GM18508 (cell line): Measurements from ENCODE around the gene HCFC1.

Source experiments
- ATAC-seq: cut with Tn5 transposase; IDR thresholded peaks from one replicate; pipeline ENCODE4 v1.9.1; 2021; ENCODE audit warnings: moderate number of reproducible peaks; ENCODE audit not compliant: insufficient read depth, unreplicated experiment

HCFC1 gene

DNA sequence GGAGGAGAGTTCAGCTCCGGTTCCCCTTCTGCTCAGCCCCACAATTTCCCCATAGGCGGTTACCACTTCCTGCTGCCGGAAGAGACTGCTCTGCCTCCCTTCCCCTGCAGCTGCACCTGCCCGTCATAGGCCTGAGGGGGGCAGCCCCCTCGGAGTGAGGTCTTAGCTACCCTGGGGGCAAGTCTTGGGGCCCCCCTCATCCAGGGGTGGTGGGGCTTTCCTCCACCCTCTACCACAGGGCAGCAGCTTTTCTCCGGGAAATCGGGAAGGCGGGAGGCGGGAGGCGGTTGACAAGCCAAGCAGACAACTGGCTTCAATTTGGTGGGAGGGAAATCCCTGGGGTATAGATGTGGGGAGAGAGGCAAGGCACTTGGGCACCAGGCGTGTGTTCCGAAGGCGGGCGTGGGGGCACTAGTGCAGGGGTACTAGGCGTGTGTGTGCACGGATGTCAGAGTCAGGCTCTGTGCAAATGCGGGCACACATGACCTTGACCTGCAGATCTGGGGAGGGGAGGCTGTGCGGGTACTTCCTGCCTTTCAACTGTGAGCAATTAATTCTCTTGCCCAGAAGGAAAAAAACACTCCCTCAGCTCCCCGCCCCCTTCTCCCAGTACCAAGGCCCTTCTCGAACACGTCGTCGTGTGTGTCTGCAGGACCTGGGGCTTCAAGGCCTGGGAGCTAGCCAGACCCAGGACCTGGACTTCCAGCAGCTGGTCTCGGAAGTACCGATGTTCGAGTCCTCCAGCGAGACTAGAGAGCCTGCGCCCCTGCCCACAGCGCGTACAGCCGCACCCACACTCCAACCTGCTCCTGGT lies 44.6 kb downstream of the HCFC1 start:
- peak; percentile 33 for ATAC-seq

DNA sequence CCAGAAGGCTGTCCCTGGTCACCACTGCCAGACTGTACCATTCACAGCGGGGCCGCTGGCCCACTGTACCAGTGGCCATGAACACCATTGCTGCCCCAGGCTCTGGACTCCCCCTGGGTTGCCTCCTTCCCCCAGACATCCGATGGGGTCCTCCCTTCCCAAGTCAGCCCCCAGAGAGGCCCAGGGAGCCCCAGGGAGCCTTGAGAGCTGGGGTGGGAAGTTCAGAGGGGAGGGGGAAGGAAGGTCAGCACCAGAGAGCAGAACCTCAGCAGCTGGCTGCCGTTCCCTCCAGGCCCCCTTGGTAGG lies 45.1 kb downstream of the HCFC1 start:
- ATAC-seq, result no peak

- ATAC-seq, result no peak
Observed at GRCh38 chrX:153925739-153926551, 45.7 kb downstream of the HCFC1 start, which contains the start of gene ARHGAP4. Gene ARHGAP4, minus strand, starts transcription at chrX:153926264. Its CDS starts 62 bp downstream, at chrX:153926202.

DNA sequence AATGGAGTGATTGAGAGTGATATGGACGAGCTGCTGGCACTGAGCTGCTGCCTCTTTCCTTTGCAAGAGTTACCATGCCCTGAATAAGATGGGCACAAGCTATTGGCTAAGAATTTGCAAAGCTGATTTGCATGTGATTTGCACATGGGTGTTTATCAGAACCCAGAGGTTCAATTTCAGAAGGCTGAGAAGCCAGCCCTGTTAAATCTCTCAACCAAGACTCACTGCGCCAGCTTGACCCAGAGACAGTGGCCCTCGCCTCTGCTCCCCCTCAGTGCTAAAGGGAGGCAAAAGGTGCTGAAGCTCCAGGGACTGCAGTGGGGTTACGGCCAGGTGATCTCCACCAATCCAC lies 46.3 kb downstream of the HCFC1 start:
- no peak for ATAC-seq

DNA sequence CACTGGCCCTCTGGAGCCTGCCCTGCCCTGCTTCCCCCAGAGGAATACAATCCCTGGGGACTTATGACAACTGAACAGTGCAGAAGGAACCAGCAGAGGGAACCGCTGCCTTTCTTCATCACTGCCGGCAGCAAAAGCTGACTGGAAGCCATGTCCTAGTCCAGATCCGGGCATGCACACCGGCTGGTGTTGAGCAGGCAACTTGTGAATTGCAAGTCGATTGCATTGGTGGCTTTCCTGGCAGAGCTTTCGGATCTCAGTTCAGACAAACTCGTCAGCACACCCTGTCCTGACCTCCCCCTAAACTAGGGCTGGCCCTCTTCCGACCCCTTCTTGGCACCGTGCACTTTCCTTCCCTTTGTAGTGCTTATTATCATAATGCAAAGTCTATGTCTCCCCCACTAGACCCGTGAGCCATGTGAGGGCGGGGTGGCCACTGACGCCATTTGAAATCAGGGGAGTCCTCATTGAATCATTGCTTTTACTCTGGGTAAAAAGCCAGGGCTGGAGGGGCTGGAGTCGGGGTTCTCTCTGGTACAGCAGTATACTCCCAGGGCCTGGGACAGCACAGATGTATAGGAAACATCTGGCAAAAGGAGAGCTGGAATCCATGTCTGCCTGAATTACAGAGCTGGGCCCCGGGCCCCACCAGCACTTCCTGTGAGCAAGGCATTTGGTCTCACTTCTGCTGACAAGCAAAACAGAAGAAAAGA lies 47.3 kb downstream of the HCFC1 start:
- ATAC-seq, result no peak

GRCh38 chrX:153922932-153923857 lies 48.4 kb downstream of the HCFC1 start:
- no peak for ATAC-seq

GRCh38 chrX:153921511-153922446 lies 49.8 kb downstream of the HCFC1 start:
- no peak for ATAC-seq

- no peak for ATAC-seq
Observed at GRCh38 chrX:153921070-153921469, 50.5 kb downstream of the HCFC1 start.

DNA sequence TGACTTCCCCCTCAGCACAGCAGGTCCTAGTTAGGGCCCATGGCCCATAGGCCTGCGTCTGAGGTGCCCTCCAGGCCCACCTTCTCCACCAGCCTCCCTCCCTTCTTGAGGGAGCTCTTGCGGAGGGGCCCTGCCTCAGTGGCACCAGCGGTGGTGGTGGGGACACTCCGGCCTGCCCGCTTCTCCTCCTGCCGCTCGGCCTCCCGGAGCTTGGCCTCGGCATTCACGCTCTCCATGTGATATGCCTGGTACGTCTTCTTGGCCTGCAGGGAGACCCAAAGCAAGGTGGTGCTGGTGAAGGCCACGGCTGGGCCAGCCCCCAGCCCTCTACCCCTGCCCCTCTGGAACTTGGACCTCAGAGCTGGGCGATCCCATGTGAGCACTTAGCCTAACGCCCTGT lies 51.1 kb downstream of the HCFC1 start:
- ATAC-seq, result no peak

DNA sequence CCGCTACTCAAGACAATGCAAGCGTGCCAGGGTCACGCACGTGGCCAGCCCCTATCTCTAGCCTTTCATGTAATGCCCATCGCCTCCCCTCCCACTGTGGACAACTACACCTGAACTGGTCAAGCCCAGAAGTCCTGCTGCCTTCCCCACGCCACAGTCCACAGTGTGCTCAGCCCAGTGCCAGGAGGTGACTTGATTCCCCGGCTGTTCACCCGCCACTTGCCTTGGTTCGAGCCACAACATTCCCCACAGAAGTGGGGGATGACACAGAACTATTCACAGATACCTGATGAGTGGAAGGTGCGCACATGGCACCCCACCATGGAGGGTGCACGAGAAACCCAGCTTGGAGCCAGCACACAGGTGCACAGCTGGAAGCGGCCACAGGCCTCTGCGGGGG lies 52.3 kb downstream of the HCFC1 start:
- no peak for ATAC-seq

- no peak for ATAC-seq
Observed at GRCh38 chrX:153917869-153918268, 53.7 kb downstream of the HCFC1 start.

DNA sequence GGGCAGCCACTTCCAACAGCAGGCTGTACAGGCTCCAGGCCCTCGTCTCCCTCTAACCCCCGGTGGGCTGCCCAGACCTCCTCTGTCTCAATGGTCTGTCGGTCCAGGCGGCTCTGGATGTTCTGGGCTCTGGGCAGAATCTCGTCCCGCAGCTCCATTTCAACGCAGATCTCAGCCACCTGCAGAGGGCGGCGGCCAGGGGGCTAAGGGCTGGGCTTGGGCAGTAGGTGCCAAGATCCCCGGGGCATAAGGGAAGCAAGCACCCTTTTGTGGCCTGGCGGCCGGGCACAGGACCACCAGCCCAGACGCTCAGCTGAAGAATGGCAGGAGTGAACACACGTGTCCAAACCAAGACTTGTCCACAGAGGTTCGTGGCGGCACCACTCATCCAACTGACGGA lies 57.9 kb downstream of the HCFC1 start:
- no peak for ATAC-seq

GRCh38 chrX:153913211-153913610 lies 58.4 kb downstream of the HCFC1 start:
- no peak for ATAC-seq

DNA sequence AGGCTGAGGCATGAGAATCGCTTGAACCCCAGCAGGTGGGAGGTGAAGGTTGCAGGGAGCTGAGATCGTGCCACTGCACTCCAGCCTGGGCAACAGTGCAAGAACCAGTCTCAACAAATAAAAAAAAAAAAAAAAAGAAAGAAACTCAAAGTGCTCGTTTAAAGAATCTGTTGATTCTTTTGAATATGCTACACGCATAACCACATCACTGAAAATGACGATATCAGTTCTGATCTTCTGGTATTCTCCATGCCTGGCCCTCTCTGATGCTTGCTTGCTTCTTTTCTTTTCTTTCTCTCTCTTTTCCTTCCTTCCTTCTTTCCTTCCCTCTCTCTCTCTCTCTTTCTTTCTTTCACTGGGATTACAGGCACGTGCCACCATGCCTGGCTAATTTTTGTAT lies 59.8 kb downstream of the HCFC1 start:
- ATAC-seq, result no peak

GRCh38 chrX:153910446-153910845 lies 61.2 kb downstream of the HCFC1 start:
- no peak for ATAC-seq

- no peak for ATAC-seq
Observed at GRCh38 chrX:153909980-153910360, 61.6 kb downstream of the HCFC1 start.

- no peak for ATAC-seq
Observed at GRCh38 chrX:153909024-153909979, 62.3 kb downstream of the HCFC1 start.
